Astrocyte of the cerebellum (primary cell): ENCODE measurements around the gene TAP1.
"Not testable (repeated sequence)": the region's sequence is repeated elsewhere in the genome, so short reads cannot be mapped to it uniquely, and the experiment has no call there.

ENCODE experiments used
- DNase-seq: peaks from one replicate; pipeline ENCODE4 v3.0.0-alpha.2; 2011; ENCODE audit warnings: low read depth
- H3K4me3 ChIP-seq: 2 replicates; pipeline ENCODE4 v1.5.1; 2011; ENCODE audit warnings: mild to moderate bottlenecking, low read depth, low read length, moderate library complexity
- CTCF ChIP-seq: IDR thresholded peaks from 2 replicates; pipeline ENCODE4 v1.5.1; 2012; ENCODE audit warnings: low read length, low read depth, moderate library complexity, mild to moderate bottlenecking; ENCODE audit errors: missing control alignments
- in situ Hi-C: cut with HindIII; loops from 2 replicates; pipeline ENCODE4 v1.10.0; 2017; ENCODE audit warnings: low sequenced_read_pairs

The TAP1 gene

GRCh38 chr6:32809171-32809570, 44.3 kb downstream of the TAP1 start:
- in situ Hi-C loops, result no loop called here

GRCh38 chr6:32807020-32807580, 46.4 kb downstream of the TAP1 start:
- in situ Hi-C loops, result no loop called here
- TF ChIP-seq CTCF, result no peak
- H3K4me3 ChIP-seq, result no peak overlapping the region
- DNase-seq, result no peak

More at GRCh38 chr6:32809171-32809570, 44.3 kb downstream of the TAP1 start:
- no peak overlapping the region for H3K4me3 ChIP-seq
- DNase-seq, result no peak
- TF ChIP-seq CTCF, result no peak

- H3K4me3 ChIP-seq, in situ Hi-C loops, DNase-seq: not testable (repeated sequence)
These were observed 48.1 kb downstream of the TAP1 start for GRCh38 chr6:32805404-32805803.

- in situ Hi-C loops, result no loop called here
- DNase-seq, result no peak
These were observed 50.1 kb downstream of the TAP1 start for GRCh38 chr6:32803416-32803815.

GRCh38 chr6:32799740-32800139, 53.8 kb downstream of the TAP1 start:
- in situ Hi-C loops, result no loop called here
- TF ChIP-seq CTCF, result no peak
- no peak for DNase-seq
- no peak overlapping the region for H3K4me3 ChIP-seq

More at GRCh38 chr6:32803416-32803815, 50.1 kb downstream of the TAP1 start:
- TF ChIP-seq CTCF, result no peak
- no peak overlapping the region for H3K4me3 ChIP-seq

- in situ Hi-C loops, result no loop called here
- DNase-seq, result no peak
- H3K4me3 ChIP-seq, result no peak overlapping the region
- TF ChIP-seq CTCF, result no peak
These were observed 54.3 kb downstream of the TAP1 start for GRCh38 chr6:32799168-32799567.

GRCh38 chr6:32796848-32797776, 56.4 kb downstream of the TAP1 start:
- peak overlapping the region; percentile 8 for H3K4me3 ChIP-seq
- in situ Hi-C loops, result no loop called here
- DNase-seq, result peak; percentile 45
- peak; percentile 75 for TF ChIP-seq CTCF
